ENCODE measurements around the gene NEDD4L. TPM values are rescaled to one million over a fixed set of nuclear protein-coding genes. Genes with fewer than 3 reads are reported as not detected.
"Not testable (repeated sequence)": the region's sequence is repeated elsewhere in the genome, so short reads cannot be mapped to it uniquely, and the experiment has no call there.

The NEDD4L gene
- 30.1 TPM for polyA plus RNA-seq (2013, experiment 1 of 2)
- 39.2 TPM for polyA plus RNA-seq (2013, experiment 2 of 2)

DNA sequence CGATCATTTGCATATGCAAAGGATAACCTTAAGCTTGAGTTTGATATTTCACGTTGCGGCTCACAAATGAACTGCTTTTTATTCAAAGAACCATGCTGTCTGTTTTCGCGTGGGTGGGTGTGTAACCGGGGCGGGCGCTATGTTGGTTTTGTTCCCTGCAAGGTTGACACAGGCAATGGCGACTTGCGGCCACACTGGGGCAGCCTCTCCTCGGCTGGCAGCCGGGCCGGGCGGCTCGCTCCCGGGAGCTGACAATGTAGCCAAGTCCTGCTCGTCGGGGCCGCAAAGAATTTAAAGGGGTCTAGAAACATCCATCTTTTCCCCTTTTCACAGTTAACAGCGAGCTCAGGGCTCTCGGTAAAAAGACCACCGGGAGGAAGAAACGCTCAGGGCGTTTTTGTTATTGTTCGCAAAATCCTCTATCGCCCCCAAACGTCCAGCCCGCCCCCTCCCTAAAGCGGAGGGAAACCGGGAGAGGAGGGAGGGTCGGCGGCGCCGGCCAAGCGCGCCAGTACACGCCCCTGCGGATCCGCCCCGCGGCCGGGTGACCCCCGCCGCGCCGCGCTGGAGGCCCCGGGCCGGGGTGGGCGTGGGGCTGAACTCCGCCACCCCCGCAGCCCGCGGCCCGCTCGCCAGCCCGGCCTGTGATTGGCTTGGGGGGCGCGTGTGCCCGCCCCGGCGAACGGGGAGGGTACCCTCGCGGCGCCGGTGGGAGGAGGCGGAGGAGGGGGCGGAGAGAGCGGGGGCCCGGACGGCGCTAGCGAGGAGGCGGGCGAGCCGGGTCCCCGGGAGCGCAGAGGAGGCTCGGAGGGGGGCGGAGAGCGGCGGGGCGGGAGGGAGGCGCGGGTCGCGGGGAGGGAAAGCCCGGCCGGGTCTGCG, at the start of gene NEDD4L:
NEDD4L (plus strand) TSS at position 736 of the 879 bp plus-strand sequence. CDS start 435 bp downstream, outside the sequence.
- H3K27me3 ChIP-seq (ENCODE audit: insufficient read depth, low read length): peaks cover 5% of the 10 kb centered on the region; the same call in 1 of the 2 replicates
- under 1% methylated on average over 89 of the region's 91 CpGs for WGBS
- H3K36me3 ChIP-seq (ENCODE audit: insufficient read depth, low read length): no peaks in the 10 kb centered on the region
- H3K4me3 ChIP-seq (ENCODE audit: low read length): peak within 1 kb of the TSS; percentile 95
- no peaks in the 10 kb centered on the region for H3K9me3 ChIP-seq (ENCODE audit: insufficient read depth, low read depth, low read length)
- peak within 1 kb of the TSS; percentile 96; the same call in 1 of the 2 replicates for H3K27ac ChIP-seq (ENCODE audit: low read depth, low read length)
- H3K9ac ChIP-seq (ENCODE audit: low read depth, low read length): peak within 1 kb of the TSS; percentile 72
- H3K4me1 ChIP-seq (ENCODE audit: insufficient read depth, low read length): peaks cover 17% of the 10 kb centered on the region

DNA sequence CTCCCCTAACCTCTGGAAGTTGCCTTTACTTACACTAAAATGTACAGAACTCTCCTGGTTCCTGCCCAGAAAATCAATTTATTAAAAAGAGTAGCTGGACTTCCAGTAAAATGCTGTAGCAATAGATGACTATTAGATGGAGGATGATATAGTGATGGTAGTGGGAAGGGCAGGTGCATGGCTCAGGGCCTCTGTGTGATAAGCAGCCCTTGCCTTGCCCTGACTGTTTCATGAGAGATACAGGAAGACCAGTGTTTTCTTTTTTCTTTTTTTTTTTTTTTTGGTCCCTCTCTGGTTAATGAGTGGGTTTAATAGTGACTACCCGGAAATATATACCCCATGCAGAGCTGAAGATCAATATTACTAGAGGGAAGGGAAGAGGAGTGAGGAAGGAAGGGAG, 48.7 kb upstream of the NEDD4L start:
- no peak overlapping the region for H3K27ac ChIP-seq (ENCODE audit: low read depth, low read length)
- WGBS: 100% methylated on average over 1 of the region's 1 CpG
- H3K4me3 ChIP-seq (ENCODE audit: low read length): no peak overlapping the region
- H3K36me3 ChIP-seq (ENCODE audit: insufficient read depth, low read length): no peaks in the 10 kb centered on the region
- H3K9me3 ChIP-seq (ENCODE audit: insufficient read depth, low read depth, low read length): no peaks in the 10 kb centered on the region
- no peak overlapping the region for H3K9ac ChIP-seq (ENCODE audit: low read depth, low read length)
- H3K4me1 ChIP-seq (ENCODE audit: insufficient read depth, low read length): no peaks in the 10 kb centered on the region; the same call in 1 of the 2 replicates
- no peaks in the 10 kb centered on the region for H3K27me3 ChIP-seq (ENCODE audit: insufficient read depth, low read length)

DNA sequence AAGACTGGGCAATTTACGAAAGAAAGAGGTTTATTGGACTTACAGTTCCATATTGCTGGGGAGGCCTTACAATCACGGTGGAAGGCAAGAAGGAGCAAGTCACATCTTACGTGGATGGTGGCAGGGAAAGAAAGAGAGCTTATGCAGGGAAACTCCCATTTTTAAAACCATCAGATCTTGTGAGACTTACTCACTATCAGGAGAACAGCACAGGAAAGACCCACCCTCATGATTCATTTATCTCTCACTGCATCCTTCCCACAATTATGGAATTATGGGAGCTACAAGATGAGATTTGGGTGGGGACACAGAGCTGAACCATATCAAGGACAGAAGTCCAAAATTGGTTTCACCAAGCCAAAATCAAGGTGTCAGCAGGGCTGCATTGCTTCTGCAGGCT, 47.1 kb upstream of the NEDD4L start:
- H3K9ac ChIP-seq (ENCODE audit: low read depth, low read length); H3K27me3 ChIP-seq (ENCODE audit: insufficient read depth, low read length); H3K4me1 ChIP-seq (ENCODE audit: insufficient read depth, low read length); H3K9me3 ChIP-seq (ENCODE audit: insufficient read depth, low read depth, low read length); H3K27ac ChIP-seq (ENCODE audit: low read depth, low read length); H3K36me3 ChIP-seq (ENCODE audit: insufficient read depth, low read length); H3K4me3 ChIP-seq (ENCODE audit: low read length): not testable (repeated sequence)
- WGBS: 95% methylated on average over 3 of the region's 3 CpGs

DNA sequence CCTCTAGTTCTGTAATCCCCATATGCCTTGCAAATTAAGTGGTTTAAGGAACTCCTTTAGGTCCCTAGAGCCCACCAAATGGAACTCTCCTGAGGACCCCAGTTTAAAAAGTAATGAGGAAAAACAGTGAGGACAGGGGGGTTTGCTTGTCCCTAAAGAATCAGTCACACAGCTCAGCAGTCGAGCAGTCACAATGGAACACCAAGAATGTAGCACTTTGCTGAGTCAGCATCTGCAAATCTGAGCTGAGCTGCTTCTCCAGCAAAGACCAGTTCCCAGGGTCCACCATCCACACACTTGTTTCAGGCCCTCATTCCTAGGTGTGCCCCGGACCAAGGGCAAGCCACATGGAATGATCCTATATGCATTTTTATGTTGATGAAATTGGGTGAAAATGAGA, 46.2 kb upstream of the NEDD4L start:
- Histone ChIP-seq H3K4me3 (ENCODE audit: low read length) (no peak overlapping the region), H3K4me1 (ENCODE audit: insufficient read depth, low read length) (no peaks in the 10 kb centered on the region; the same call in 1 of the 2 replicates), H3K27me3 (ENCODE audit: insufficient read depth, low read length) (no peaks in the 10 kb centered on the region), H3K9me3 (ENCODE audit: insufficient read depth, low read depth, low read length) (no peaks in the 10 kb centered on the region), H3K36me3 (ENCODE audit: insufficient read depth, low read length) (no peaks in the 10 kb centered on the region), H3K9ac (ENCODE audit: low read depth, low read length) (no peak overlapping the region), H3K27ac (ENCODE audit: low read depth, low read length) (no peak overlapping the region)
- 69% methylated on average over 2 of the region's 2 CpGs for WGBS

DNA sequence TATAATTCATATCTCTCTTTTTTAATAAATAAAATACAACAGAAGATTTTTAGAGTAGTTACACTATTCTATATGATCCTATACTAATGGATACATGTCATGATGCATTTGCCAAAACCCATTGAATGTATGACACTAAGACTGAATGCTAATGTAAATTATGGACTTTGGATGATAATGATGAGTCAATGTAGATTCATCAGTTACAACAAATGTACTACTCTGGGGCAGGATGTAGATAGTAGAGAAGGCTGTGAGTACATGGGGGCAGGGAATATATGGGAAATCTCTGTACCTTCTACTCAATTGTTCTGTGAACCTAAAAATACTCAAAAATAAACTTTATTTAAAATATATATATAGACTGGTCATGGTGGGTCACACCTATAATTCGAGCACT, 45.6 kb upstream of the NEDD4L start:
- Histone ChIP-seq H3K4me3 (ENCODE audit: low read length) (no peak overlapping the region), H3K27me3 (ENCODE audit: insufficient read depth, low read length) (no peaks in the 10 kb centered on the region), H3K9me3 (ENCODE audit: insufficient read depth, low read depth, low read length) (no peaks in the 10 kb centered on the region), H3K36me3 (ENCODE audit: insufficient read depth, low read length) (no peaks in the 10 kb centered on the region), H3K9ac (ENCODE audit: low read depth, low read length) (no peak overlapping the region), H3K4me1 (ENCODE audit: insufficient read depth, low read length) (no peaks in the 10 kb centered on the region; the same call in 1 of the 2 replicates), H3K27ac (ENCODE audit: low read depth, low read length) (no peak overlapping the region)
- WGBS: 80% methylated on average over 1 of the region's 1 CpG

DNA sequence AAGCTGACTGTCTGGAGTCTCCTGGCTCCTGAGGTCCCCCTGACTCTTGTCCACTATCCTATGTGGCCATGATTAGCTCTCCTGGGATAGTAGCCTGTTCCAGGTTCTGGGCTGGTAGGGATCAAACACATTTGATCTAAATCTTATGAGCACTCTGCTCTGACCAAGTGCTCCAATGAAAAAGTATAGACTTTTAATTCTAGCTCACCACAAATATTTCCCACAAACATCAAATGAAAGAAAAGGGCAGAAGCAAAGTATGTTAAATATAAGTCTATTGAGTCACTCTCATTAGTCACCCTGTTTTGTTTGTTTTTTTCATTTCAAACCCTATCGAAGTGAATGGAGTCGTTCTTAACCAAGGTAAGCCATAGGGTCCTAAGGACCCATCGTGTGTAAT, 39.7 kb upstream of the NEDD4L start:
- Histone ChIP-seq H3K27ac (ENCODE audit: low read depth, low read length) (no peak overlapping the region), H3K27me3 (ENCODE audit: insufficient read depth, low read length) (no peaks in the 10 kb centered on the region), H3K4me1 (ENCODE audit: insufficient read depth, low read length) (no peaks in the 10 kb centered on the region), H3K4me3 (ENCODE audit: low read length) (no peak overlapping the region), H3K36me3 (ENCODE audit: insufficient read depth, low read length) (no peaks in the 10 kb centered on the region), H3K9ac (ENCODE audit: low read depth, low read length) (no peak overlapping the region), H3K9me3 (ENCODE audit: insufficient read depth, low read depth, low read length) (no peaks in the 10 kb centered on the region)
- 93% methylated on average over 3 of the region's 3 CpGs for WGBS

DNA sequence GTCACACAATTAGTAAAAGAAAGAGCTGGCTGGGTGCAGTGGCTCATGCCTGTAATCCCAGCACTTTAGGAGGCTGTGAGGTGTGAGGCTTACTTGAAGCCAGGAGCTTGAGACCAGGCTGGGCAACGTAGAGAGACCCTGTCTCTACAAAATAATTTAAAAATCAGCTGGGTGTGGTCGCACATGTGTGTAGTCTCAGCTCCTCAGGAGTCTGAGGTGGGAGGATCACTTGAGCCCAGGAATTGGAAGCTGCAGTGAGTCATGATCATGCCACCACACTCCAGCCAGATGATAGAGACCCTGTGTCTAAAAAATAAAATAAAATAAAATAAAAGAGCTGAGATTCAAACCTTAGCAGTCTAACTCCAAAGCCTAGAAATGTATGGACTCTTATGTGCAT, 39.0 kb upstream of the NEDD4L start:
- Histone ChIP-seq H3K36me3 (ENCODE audit: insufficient read depth, low read length) (no peaks in the 10 kb centered on the region), H3K4me3 (ENCODE audit: low read length) (no peak overlapping the region), H3K27ac (ENCODE audit: low read depth, low read length) (no peak overlapping the region), H3K27me3 (ENCODE audit: insufficient read depth, low read length) (no peaks in the 10 kb centered on the region), H3K4me1 (ENCODE audit: insufficient read depth, low read length) (no peaks in the 10 kb centered on the region), H3K9ac (ENCODE audit: low read depth, low read length) (no peak overlapping the region), H3K9me3 (ENCODE audit: insufficient read depth, low read depth, low read length) (no peaks in the 10 kb centered on the region)
- 95% methylated on average over 2 of the region's 2 CpGs for WGBS

DNA sequence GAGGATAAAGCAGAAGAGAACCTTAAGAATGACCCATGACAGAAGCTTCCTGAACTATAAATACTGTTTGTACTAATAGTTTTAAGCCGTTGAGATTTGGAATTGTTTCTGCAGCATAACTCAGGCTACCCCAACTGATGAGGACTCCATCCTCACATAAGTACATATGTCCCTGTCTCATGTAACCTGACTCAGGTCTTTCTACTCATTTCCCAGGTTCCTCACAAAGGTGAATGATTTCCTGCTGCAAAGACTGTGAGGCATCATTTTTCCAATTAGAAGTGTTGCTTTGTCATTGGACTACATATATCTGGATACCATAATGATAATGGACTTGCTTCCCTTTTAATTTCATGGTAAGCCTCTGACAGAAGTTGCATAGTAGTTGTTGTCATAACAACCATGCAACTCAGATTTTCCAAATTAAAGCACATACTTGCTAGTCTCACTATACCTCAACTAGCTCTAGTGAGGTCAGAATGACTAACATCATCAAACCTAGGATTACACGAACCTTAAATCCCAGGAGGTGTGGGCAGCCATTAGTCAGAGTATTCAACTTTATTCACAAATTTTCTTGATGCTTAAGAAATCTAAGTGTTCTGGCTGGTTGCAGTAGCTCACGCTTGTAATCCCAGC, 38.0 kb upstream of the NEDD4L start:
- 92% methylated on average over 3 of the region's 3 CpGs for WGBS
- H3K4me1 ChIP-seq (ENCODE audit: insufficient read depth, low read length): no peaks in the 10 kb centered on the region
- H3K9ac ChIP-seq (ENCODE audit: low read depth, low read length): no peak overlapping the region
- no peaks in the 10 kb centered on the region for H3K27me3 ChIP-seq (ENCODE audit: insufficient read depth, low read length)
- H3K4me3 ChIP-seq (ENCODE audit: low read length): no peak overlapping the region
- H3K9me3 ChIP-seq (ENCODE audit: insufficient read depth, low read depth, low read length): no peaks in the 10 kb centered on the region
- no peaks in the 10 kb centered on the region for H3K36me3 ChIP-seq (ENCODE audit: insufficient read depth, low read length)
- no peak overlapping the region for H3K27ac ChIP-seq (ENCODE audit: low read depth, low read length)

DNA sequence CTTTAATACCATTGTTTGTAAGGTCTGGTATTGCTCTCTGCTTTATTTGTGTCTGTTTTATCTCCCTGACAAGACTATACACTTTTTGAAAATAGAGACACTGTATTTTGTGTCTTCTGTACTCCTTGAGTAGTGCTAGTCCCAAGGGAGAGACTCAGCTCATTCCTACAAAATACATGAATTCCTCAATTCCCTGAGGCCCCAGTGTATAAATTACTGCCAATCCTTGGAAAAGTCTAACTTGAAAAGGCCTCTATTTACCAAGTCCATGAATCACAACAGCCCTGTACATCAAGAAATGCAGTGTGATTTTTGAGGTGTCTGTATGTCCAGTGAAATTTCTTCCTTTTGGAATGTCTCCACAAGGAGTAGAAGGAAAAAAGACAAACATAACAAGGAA, 34.9 kb upstream of the NEDD4L start:
- H3K27ac ChIP-seq (ENCODE audit: low read depth, low read length): no peak overlapping the region
- no peak overlapping the region for H3K4me3 ChIP-seq (ENCODE audit: low read length)
- no peaks in the 10 kb centered on the region for H3K36me3 ChIP-seq (ENCODE audit: insufficient read depth, low read length)
- H3K27me3 ChIP-seq (ENCODE audit: insufficient read depth, low read length): no peaks in the 10 kb centered on the region
- H3K9ac ChIP-seq (ENCODE audit: low read depth, low read length): no peak overlapping the region
- H3K4me1 ChIP-seq (ENCODE audit: insufficient read depth, low read length): peaks cover 11% of the 10 kb centered on the region
- no peaks in the 10 kb centered on the region for H3K9me3 ChIP-seq (ENCODE audit: insufficient read depth, low read depth, low read length)

DNA sequence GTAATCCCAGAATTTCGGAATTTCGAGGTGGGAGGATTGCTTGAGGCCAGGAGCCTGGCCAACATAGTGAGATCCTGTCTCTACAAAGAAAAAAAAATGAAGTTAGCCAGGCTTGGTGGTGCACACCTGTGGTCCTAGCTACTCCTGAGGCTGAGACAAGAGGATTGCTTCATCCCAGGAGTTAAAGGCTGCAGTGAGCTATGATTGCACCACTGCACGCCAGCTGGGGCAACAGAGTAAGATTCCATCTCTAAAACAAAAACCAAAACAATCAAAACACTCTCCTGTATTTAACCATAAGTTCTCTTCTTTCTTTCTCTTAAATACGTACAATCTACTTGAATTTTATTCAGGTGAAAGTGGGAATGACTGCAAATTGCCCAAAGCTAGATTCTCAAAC, 33.8 kb upstream of the NEDD4L start:
- Histone ChIP-seq H3K27me3 (ENCODE audit: insufficient read depth, low read length) (no peaks in the 10 kb centered on the region), H3K27ac (ENCODE audit: low read depth, low read length) (no peak overlapping the region), H3K4me3 (ENCODE audit: low read length) (no peak overlapping the region), H3K9me3 (ENCODE audit: insufficient read depth, low read depth, low read length) (no peaks in the 10 kb centered on the region), H3K9ac (ENCODE audit: low read depth, low read length) (no peak overlapping the region), H3K4me1 (ENCODE audit: insufficient read depth, low read length) (peaks cover 11% of the 10 kb centered on the region), H3K36me3 (ENCODE audit: insufficient read depth, low read length) (no peaks in the 10 kb centered on the region)
- 88% methylated on average over 4 of the region's 4 CpGs for WGBS

DNA sequence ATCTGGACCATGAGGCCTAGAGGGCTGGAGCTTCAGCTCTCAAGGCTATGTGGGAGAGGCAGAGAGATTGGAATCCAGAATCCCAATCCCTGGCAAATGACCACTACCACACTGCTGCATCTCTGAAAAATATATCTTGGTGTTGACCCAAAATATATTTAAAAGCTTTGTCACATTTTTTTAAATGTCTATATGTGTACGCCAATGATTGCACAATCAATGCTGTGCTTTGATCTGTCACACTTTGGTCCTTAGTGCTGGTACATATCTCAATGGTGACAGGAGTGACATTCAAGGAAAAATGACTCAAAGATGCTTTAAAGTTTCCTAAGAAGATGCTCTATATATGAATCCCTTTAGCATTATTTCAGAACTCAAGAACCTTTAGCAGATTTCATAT, 31.7 kb upstream of the NEDD4L start:
- no peak overlapping the region for H3K4me3 ChIP-seq (ENCODE audit: low read length)
- no peak overlapping the region for H3K9ac ChIP-seq (ENCODE audit: low read depth, low read length)
- peaks cover 11% of the 10 kb centered on the region for H3K4me1 ChIP-seq (ENCODE audit: insufficient read depth, low read length)
- H3K9me3 ChIP-seq (ENCODE audit: insufficient read depth, low read depth, low read length): peaks cover 16% of the 10 kb centered on the region
- H3K36me3 ChIP-seq (ENCODE audit: insufficient read depth, low read length): no peaks in the 10 kb centered on the region
- no peaks in the 10 kb centered on the region for H3K27me3 ChIP-seq (ENCODE audit: insufficient read depth, low read length)
- H3K27ac ChIP-seq (ENCODE audit: low read depth, low read length): no peak overlapping the region
- WGBS: 97% methylated on average over 1 of the region's 1 CpG
